ENCODE results near the gene APOL4.

The APOL4 gene

DNA sequence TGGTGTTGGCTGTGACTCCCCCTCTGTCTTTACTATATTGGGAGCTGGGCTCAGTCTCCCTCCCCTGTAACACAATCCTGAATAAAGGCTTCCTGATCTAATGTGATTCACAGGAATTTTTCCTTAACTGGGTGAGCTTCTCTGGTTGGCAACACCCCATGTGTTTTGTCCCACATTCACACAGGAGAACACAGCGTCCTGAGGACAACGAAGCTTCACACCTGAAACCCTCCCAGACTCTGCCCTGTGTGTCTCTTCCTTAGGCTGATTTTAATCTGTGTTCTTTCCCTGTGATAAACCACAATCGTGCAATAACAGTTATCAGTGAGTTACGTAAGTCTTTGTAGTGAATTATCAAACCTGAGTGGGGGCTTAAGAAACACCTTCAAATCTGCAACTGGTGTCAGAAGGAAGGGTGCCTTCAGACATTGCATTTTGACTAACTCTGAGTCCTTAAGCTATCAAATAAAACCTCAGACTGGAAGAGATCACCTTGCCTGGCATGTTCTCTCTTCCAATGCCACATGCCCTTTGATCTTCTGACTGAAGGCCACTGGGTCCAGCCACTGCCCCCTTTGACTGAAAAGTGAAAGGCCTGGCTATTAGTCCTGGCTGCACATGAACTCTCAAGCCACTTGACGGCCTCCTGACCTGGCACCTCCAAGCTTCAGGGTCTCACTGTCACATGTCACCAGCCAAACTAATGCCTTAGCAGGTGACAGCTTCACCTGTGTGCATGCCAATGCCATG is 58.4 kb downstream of the APOL4 start:
- Histone ChIP-seq H3K27me3 (replicated peaks) (no peaks in the 10 kb centered on the region), H3K36me3 (replicated peaks) (no peaks in the 10 kb centered on the region), H3K27ac (no peak overlapping the region), H3K4me3 (ENCODE audit: low read depth, low read length) (no peak overlapping the region)
- no peak for TF ChIP-seq CTCF (IDR thresholded peaks at IDR 0.05; ENCODE audit: low read depth, low read length, missing control alignments)
- no peak for DNase-seq
- in situ Hi-C loops (cut with HindIII; ENCODE audit: low pct_ligation_motif_present, low sequenced_read_pairs) = no loop called here

GRCh38 chr22:36141481-36141880 is 60.1 kb downstream of the APOL4 start:
- Histone ChIP-seq H3K4me3 (ENCODE audit: low read depth, low read length) (no peak overlapping the region), H3K27me3 (replicated peaks) (no peaks in the 10 kb centered on the region), H3K27ac (no peak overlapping the region), H3K36me3 (replicated peaks) (no peaks in the 10 kb centered on the region)
- DNase-seq = no peak
- TF ChIP-seq CTCF (IDR thresholded peaks at IDR 0.05; ENCODE audit: low read depth, low read length, missing control alignments) = no peak
- in situ Hi-C loops (cut with HindIII; ENCODE audit: low pct_ligation_motif_present, low sequenced_read_pairs) = no loop called here

All from brain microvascular endothelial cell (primary cell).